Heart left ventricle (tissue), 13 donors: ENCODE data around the gene SPTBN1.

Experiments used
- CTCF ChIP-seq, 12 donors: fragments of 200-600 bp; sonication (generic) in 4 of 12; IDR thresholded peaks; one replicate each; pipeline versions ENCODE4 v1.5.0 to v1.8.0; 2018 to 2022; ENCODE audit warnings: antibody characterized with exemption in 12 of 12, mild to moderate bottlenecking in 5 of 12
- POLR2A ChIP-seq, 2 donors: fragments of 450-650 bp; IDR thresholded peaks; one replicate each; pipeline ENCODE4 v1.6.1; 2017; ENCODE audit warnings: antibody characterized with exemption in 2 of 2, mild to moderate bottlenecking in 2 of 2, moderate library complexity in 2 of 2
- donor health status: ischemic (EF 13 %, LVEDD 7.1; RV severe dilation, severe dysfunction).
- donor health status: DM: no; HTN: yes; CAD: no.
- donor health status: DM: no; HTN: no; CAD: no.
- donor health status: ischemic (EF 25% LVEDD 6.9; RV normal size, moderate dysfunction).
- donor health status: ischemic (EF 25% LVEDD 5.7; RV mildly dilated, moderate dysfunction).
- donor health status: ischemic (EF 35%, LVEDD 5.7; RV mildly dilated, moderate dysfunction).
- donor health status: nonischemic (EF 11% LVEDD 7.7; RV severe dilation, severe dysfunction).
- donor health status: DM: yes; HTN: yes; CAD: no.
- donor health status: PGD.
- donor health status: ischemic (EF 29% LVEDD 5.4; RV normal size, mild dysfunction).
- donor health status: nonischemic (EF 23%, LVEDD 6.1; RV moderate dilation, normal function).

GRCh38 chr2:54671010-54671409 is 214.9 kb downstream of the SPTBN1 start:
- no peak for TF ChIP-seq CTCF (IDR thresholded peaks at IDR 0.05)
- TF ChIP-seq POLR2A (IDR thresholded peaks at IDR 0.05): no peak
